Measurements from ENCODE around the gene DHX32.

DHX32 gene

DNA sequence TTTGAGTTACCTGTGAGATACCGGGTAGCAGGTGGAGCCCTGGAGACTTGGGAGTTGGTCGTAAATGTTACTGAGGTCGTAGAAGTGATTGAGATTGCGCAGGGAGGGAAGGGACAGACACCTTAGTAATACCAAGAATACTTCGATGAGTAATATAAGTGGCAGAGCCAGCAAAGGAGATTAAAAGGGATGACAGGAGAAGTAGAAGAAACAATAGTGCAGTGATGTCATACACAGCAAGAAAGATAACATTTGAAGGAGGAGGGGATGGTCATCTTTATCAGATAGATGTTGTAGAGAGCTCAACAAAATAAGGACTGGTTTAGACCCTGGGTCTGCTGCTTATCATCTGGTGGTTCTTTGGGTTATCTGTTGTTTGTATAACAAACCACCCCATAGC lies 52.8 kb downstream of the DHX32 start:
- H3K27ac ChIP-seq (ENCODE audit: low read depth, low read length), result no peak overlapping the region
- H3K79me2 ChIP-seq (ENCODE audit: control insufficient read depth, insufficient read depth, low read length), result peaks cover 33% of the 10 kb centered on the region
- no peak overlapping the region for H3K4ac ChIP-seq (ENCODE audit: low read depth, low read length)
- WGBS (ENCODE audit: extremely low coverage, insufficient coverage, low lambda C conversion rate), result no CpG with 5 or more reads among the region's 5 CpGs
- peaks cover 18% of the 10 kb centered on the region for H3K79me1 ChIP-seq (ENCODE audit: low read length)
- DNase-seq, result no peak
- H3K18ac ChIP-seq (ENCODE audit: low read length), result no peak overlapping the region
- no peak overlapping the region for H3K4me2 ChIP-seq (ENCODE audit: low read length)
- no peaks in the 10 kb centered on the region for H3K27me3 ChIP-seq (ENCODE audit: insufficient read depth, low read length, poor library complexity)
- H3K4me1 ChIP-seq (ENCODE audit: control insufficient read depth, low read depth, low read length), result peaks cover 6% of the 10 kb centered on the region
- H4K5ac ChIP-seq (ENCODE audit: low read length), result no peak overlapping the region
- no peak overlapping the region for H2BK120ac ChIP-seq (ENCODE audit: low read depth, low read length)
- H3K36me3 ChIP-seq (ENCODE audit: control insufficient read depth, insufficient read depth, low read length), result peaks cover 10% of the 10 kb centered on the region
- no peak overlapping the region for H3K56ac ChIP-seq (ENCODE audit: low read length)
- no peak overlapping the region for H3K23ac ChIP-seq (ENCODE audit: low read length)
- H2BK5ac ChIP-seq (ENCODE audit: low read length), result no peak overlapping the region
- H3K4me3 ChIP-seq (ENCODE audit: low read length), result no peak overlapping the region
- H2AK5ac ChIP-seq (ENCODE audit: low read length), result no peak overlapping the region
- H3K9ac ChIP-seq (ENCODE audit: low read length), result no peak overlapping the region
- H4K8ac ChIP-seq (ENCODE audit: low read depth, low read length), result no peak overlapping the region
- H2BK15ac ChIP-seq (replicated peaks; ENCODE audit: low read depth), result no peak overlapping the region

DNA sequence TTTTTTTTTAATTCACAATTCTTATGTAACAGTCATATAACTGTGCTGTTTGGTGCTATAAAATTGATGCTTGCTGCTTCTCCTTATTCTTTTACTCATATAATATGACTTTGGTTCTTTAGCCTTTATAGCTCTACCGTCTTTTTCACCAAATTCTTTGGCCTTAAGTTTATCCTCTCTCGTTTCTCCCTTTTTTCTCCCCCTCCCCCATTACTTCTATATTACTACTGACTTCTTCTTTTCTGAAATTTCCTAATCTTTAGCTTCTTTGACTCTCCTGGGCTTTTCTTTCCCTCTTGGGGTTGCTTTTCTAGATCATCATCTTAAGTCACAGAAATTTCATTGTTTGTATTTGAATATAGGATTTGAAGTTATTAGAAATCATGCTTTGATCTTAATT lies 54.0 kb downstream of the DHX32 start:
- Histone ChIP-seq H3K4me3 (ENCODE audit: low read length) (no peak overlapping the region), H3K9ac (ENCODE audit: low read length) (no peak overlapping the region), H3K18ac (ENCODE audit: low read length) (no peak overlapping the region), H2AK5ac (ENCODE audit: low read length) (no peak overlapping the region), H3K27ac (ENCODE audit: low read depth, low read length) (no peak overlapping the region), H2BK5ac (ENCODE audit: low read length) (no peak overlapping the region), H3K27me3 (ENCODE audit: insufficient read depth, low read length, poor library complexity) (no peaks in the 10 kb centered on the region), H3K79me1 (ENCODE audit: low read length) (peaks cover 18% of the 10 kb centered on the region), H3K56ac (ENCODE audit: low read length) (no peak overlapping the region), H3K23ac (ENCODE audit: low read length) (no peak overlapping the region), H3K4me2 (ENCODE audit: low read length) (no peak overlapping the region), H2BK15ac (replicated peaks; ENCODE audit: low read depth) (no peak overlapping the region), H3K4ac (ENCODE audit: low read depth, low read length) (no peak overlapping the region), H3K4me1 (ENCODE audit: control insufficient read depth, low read depth, low read length) (peaks cover 6% of the 10 kb centered on the region), H3K36me3 (ENCODE audit: control insufficient read depth, insufficient read depth, low read length) (peaks cover 10% of the 10 kb centered on the region), H4K8ac (ENCODE audit: low read depth, low read length) (no peak overlapping the region), H3K79me2 (ENCODE audit: control insufficient read depth, insufficient read depth, low read length) (peaks cover 35% of the 10 kb centered on the region), H4K5ac (ENCODE audit: low read length) (no peak overlapping the region), H2BK120ac (ENCODE audit: low read depth, low read length) (no peak overlapping the region)
- 100% methylated on average over 2 of the region's 2 CpGs for WGBS (ENCODE audit: extremely low coverage, insufficient coverage, low lambda C conversion rate)
- DNase-seq, result no peak

DNA sequence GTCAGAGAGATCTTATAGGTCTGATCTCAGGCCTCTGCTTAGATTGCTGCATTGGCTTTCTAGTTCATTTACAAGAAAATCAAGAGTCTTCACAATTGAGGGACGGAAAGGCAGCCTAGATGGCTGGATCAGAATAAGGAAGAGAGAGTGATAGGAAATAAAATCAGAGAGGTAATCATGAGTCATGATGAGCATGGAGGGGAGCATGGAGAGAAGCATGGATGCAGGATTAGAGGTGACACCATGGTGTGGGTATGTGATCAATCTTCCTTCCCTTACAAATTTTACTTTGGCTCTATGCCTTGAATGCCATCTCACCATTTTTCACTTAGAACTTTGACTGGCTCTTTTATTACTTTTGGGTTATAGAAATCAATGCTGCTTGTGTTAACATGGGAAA lies 56.4 kb downstream of the DHX32 start:
- Histone ChIP-seq H3K27ac (ENCODE audit: low read depth, low read length) (no peak overlapping the region), H3K4me3 (ENCODE audit: low read length) (peak overlapping the region; percentile 97), H2BK120ac (ENCODE audit: low read depth, low read length) (no peak overlapping the region), H2BK5ac (ENCODE audit: low read length) (no peak overlapping the region), H3K79me2 (ENCODE audit: control insufficient read depth, insufficient read depth, low read length) (peaks cover 35% of the 10 kb centered on the region), H3K36me3 (ENCODE audit: control insufficient read depth, insufficient read depth, low read length) (peaks cover 7% of the 10 kb centered on the region), H3K18ac (ENCODE audit: low read length) (no peak overlapping the region), H3K56ac (ENCODE audit: low read length) (peak overlapping the region; percentile 72), H3K23ac (ENCODE audit: low read length) (peak overlapping the region; percentile 35), H3K4me1 (ENCODE audit: control insufficient read depth, low read depth, low read length) (peaks cover 6% of the 10 kb centered on the region), H4K5ac (ENCODE audit: low read length) (no peak overlapping the region), H3K27me3 (ENCODE audit: insufficient read depth, low read length, poor library complexity) (no peaks in the 10 kb centered on the region), H2AK5ac (ENCODE audit: low read length) (no peak overlapping the region), H2BK15ac (replicated peaks; ENCODE audit: low read depth) (no peak overlapping the region), H4K8ac (ENCODE audit: low read depth, low read length) (no peak overlapping the region), H3K79me1 (ENCODE audit: low read length) (peaks cover 18% of the 10 kb centered on the region), H3K9ac (ENCODE audit: low read length) (peak overlapping the region; percentile 94), H3K4ac (ENCODE audit: low read depth, low read length) (no peak overlapping the region), H3K4me2 (ENCODE audit: low read length) (peak overlapping the region; percentile 17)
- peak; percentile 36 for DNase-seq
- WGBS (ENCODE audit: extremely low coverage, insufficient coverage, low lambda C conversion rate), result no CpG with 5 or more reads among the region's 1 CpG

DNA sequence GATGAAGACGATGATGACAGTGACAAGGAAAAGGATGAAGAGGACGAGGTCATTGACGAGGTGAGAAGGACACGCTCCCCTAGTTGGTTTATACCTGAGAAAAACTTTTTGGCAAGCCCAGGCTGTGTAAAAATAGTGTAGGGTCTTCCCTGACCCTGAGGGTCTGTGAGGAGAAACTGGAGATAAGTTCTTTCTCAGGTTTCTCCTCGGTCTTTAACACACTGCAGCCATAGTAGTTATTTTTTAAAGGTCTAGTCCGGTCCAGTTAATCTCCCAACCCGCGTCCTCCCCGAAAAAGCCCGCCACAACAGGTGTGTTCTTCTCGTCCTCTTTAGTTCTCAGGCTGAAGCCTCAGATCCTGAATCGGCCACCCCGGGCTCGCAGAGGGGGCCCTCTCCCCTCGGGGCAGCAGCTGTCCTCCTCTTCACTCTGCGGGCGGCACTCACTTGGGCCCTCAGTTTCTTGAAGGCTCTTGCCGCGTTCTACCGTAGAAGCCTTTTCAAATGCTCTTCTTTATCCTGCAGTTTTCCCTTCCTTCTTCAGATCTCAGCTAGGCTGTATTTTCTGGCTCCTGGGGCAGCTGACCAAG lies 57.3 kb downstream of the DHX32 start:
- H3K23ac ChIP-seq (ENCODE audit: low read length), result no peak overlapping the region
- H3K4me1 ChIP-seq (ENCODE audit: control insufficient read depth, low read depth, low read length), result peaks cover 6% of the 10 kb centered on the region
- no peak overlapping the region for H2BK5ac ChIP-seq (ENCODE audit: low read length)
- no peak overlapping the region for H4K5ac ChIP-seq (ENCODE audit: low read length)
- peak overlapping the region; percentile 76 for H3K4ac ChIP-seq (ENCODE audit: low read depth, low read length)
- WGBS (ENCODE audit: extremely low coverage, insufficient coverage, low lambda C conversion rate), result no CpG with 5 or more reads among the region's 20 CpGs
- no peak overlapping the region for H2BK15ac ChIP-seq (replicated peaks; ENCODE audit: low read depth)
- DNase-seq, result no peak
- H3K4me3 ChIP-seq (ENCODE audit: low read length), result peak overlapping the region; percentile 97
- H3K36me3 ChIP-seq (ENCODE audit: control insufficient read depth, insufficient read depth, low read length), result peaks cover 7% of the 10 kb centered on the region
- no peak overlapping the region for H2BK120ac ChIP-seq (ENCODE audit: low read depth, low read length)
- no peak overlapping the region for H2AK5ac ChIP-seq (ENCODE audit: low read length)
- H3K18ac ChIP-seq (ENCODE audit: low read length), result no peak overlapping the region
- peak overlapping the region; percentile 98 for H3K56ac ChIP-seq (ENCODE audit: low read length)
- peak overlapping the region; percentile 94 for H3K9ac ChIP-seq (ENCODE audit: low read length)
- no peak overlapping the region for H3K27ac ChIP-seq (ENCODE audit: low read depth, low read length)
- no peaks in the 10 kb centered on the region for H3K27me3 ChIP-seq (ENCODE audit: insufficient read depth, low read length, poor library complexity)
- H3K79me1 ChIP-seq (ENCODE audit: low read length), result peaks cover 18% of the 10 kb centered on the region
- H3K79me2 ChIP-seq (ENCODE audit: control insufficient read depth, insufficient read depth, low read length), result peaks cover 35% of the 10 kb centered on the region
- H3K4me2 ChIP-seq (ENCODE audit: low read length), result peak overlapping the region; percentile 17
- H4K8ac ChIP-seq (ENCODE audit: low read depth, low read length), result no peak overlapping the region

DNA sequence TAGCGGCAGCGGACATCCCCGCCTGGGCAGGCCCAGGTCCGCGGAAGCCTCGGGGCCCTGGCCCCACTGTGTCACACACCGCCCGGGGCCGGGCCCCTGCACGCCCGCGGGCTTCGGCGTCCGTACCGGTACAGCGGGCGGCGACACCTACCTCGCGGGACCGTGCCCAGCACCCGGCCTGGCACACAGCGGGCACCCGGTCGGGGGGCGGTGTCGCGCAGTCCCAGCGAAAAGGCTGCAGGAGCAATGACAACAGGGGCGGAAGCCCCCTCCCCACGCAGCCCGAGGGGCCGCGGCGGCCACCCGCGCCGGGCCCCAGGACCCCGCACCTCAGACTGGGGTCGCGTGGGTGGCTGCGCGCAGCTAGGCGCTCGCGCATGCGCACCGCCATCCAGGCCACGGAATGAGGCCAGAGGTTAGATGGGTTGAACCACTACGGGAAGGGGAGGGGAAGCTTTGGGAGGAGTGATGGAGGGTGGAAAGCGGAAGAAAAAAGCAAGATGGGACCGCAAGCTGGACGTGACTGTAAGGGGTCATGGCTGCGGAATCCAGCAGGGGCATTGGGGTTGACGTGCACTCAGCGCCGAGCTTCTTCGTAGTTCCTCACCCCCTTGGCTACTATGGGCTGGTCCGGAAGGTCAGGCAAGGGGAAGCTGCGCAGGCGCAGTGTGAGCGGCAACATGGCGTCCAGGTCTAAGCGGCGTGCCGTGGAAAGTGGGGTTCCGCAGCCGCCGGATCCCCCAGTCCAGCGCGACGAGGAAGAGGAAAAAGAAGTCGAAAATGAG lies 58.0 kb downstream of the DHX32 start, which contains the start of the genes BCCIP and UROS:
BCCIP (plus strand) TSS at position 669 of the 785 bp plus-strand sequence; CDS start at position 681, 12 bp downstream.
UROS (minus strand) TSS at position 381 of the 785 bp plus-strand sequence. CDS start 6,759 bp downstream, outside the sequence.
- H3K4me3 ChIP-seq (ENCODE audit: low read length), result peak within 1 kb of the TSS; percentile 97
- no peak within 1 kb of the TSS for H3K27ac ChIP-seq (ENCODE audit: low read depth, low read length)
- peak within 1 kb of the TSS; percentile 89 for H3K4ac ChIP-seq (ENCODE audit: low read depth, low read length)
- peak within 1 kb of the TSS; percentile 79 for H3K4me2 ChIP-seq (ENCODE audit: low read length)
- H3K27me3 ChIP-seq (ENCODE audit: insufficient read depth, low read length, poor library complexity), result no peaks in the 10 kb centered on the region
- peak within 1 kb of the TSS; percentile 90 for H3K18ac ChIP-seq (ENCODE audit: low read length)
- H3K23ac ChIP-seq (ENCODE audit: low read length), result peak within 1 kb of the TSS; percentile 35
- H3K79me2 ChIP-seq (ENCODE audit: control insufficient read depth, insufficient read depth, low read length), result peaks cover 33% of the 10 kb centered on the region
- DNase-seq, result peak; percentile 91
- peaks cover 6% of the 10 kb centered on the region for H3K4me1 ChIP-seq (ENCODE audit: control insufficient read depth, low read depth, low read length)
- H4K8ac ChIP-seq (ENCODE audit: low read depth, low read length), result peak within 1 kb of the TSS; percentile 28
- H3K36me3 ChIP-seq (ENCODE audit: control insufficient read depth, insufficient read depth, low read length), result peaks cover 2% of the 10 kb centered on the region
- H2AK5ac ChIP-seq (ENCODE audit: low read length), result no peak within 1 kb of the TSS
- WGBS (ENCODE audit: extremely low coverage, insufficient coverage, low lambda C conversion rate), result no CpG with 5 or more reads among the region's 74 CpGs
- H4K5ac ChIP-seq (ENCODE audit: low read length), result peak within 1 kb of the TSS; percentile 59
- H3K56ac ChIP-seq (ENCODE audit: low read length), result peak within 1 kb of the TSS; percentile 98
- H2BK15ac ChIP-seq (replicated peaks; ENCODE audit: low read depth), result no peak within 1 kb of the TSS
- peak within 1 kb of the TSS; percentile 10 for H2BK120ac ChIP-seq (ENCODE audit: low read depth, low read length)
- peak within 1 kb of the TSS; percentile 99 for H2BK5ac ChIP-seq (ENCODE audit: low read length)
- peaks cover 14% of the 10 kb centered on the region for H3K79me1 ChIP-seq (ENCODE audit: low read length)
- H3K9ac ChIP-seq (ENCODE audit: low read length), result peak within 1 kb of the TSS; percentile 94
